OCI-LY3 (cell line): ENCODE measurements around the gene KCNE4.

ENCODE experiments used
- H2AFZ ChIP-seq: fragments of 200-600, 300-600 bp; shearing (Covaris generic); 2 replicates; pipeline ENCODE4 v1.6.0; 2014; ENCODE audit warnings: antibody characterized with exemption, low read depth, low read length
- H3K27ac ChIP-seq: fragments of 200-600, 300-600 bp; sonication (generic); 2 replicates; pipeline ENCODE4 v1.5.1; 2014; ENCODE audit warnings: mild to moderate bottlenecking, low read length, moderate library complexity, mixed read lengths
- H3K27me3 ChIP-seq: fragments of 200-600, 300-600 bp; sonication (generic); 2 replicates; pipeline ENCODE4 v1.6.1; 2014; ENCODE audit warnings: low read depth, low read length, mixed read lengths
- H3K36me3 ChIP-seq: fragments of 200-600, 300-600 bp; sonication (generic); replicated peaks from 2 replicates; pipeline ENCODE3; 2014; ENCODE audit warnings: low read depth, low read length, mixed read lengths
- H3K4me1 ChIP-seq: fragments of 300-600, 200-600 bp; sonication (generic); 2 replicates; pipeline ENCODE4 v1.6.1; 2014; ENCODE audit warnings: low read length, mixed read lengths
- H3K4me2 ChIP-seq: fragments of 200-600, 300-600 bp; sonication (generic); 2 replicates; pipeline ENCODE4 v1.6.1; 2014; ENCODE audit warnings: low read length, mixed read lengths
- H3K4me3 ChIP-seq: fragments of 300-600, 200-600 bp; sonication (generic); 2 replicates; pipeline ENCODE4 v1.5.1; 2014; ENCODE audit warnings: antibody characterized with exemption, mild to moderate bottlenecking, low read length, moderate library complexity
- H3K79me2 ChIP-seq: fragments of 300-600, 200-600 bp; shearing (Covaris generic); 2 replicates; pipeline ENCODE4 v1.6.1; 2014; ENCODE audit warnings: mild to moderate bottlenecking, low read length, mixed read lengths
- H3K9ac ChIP-seq: fragments of 300-600, 200-600 bp; shearing (Covaris generic); 2 replicates; pipeline ENCODE4 v1.6.0; 2014; ENCODE audit warnings: mild to moderate bottlenecking, low read length, moderate library complexity
- H3K9me3 ChIP-seq: fragments of 200-600, 300-600 bp; shearing (Covaris generic); 2 replicates; pipeline ENCODE4 v1.6.1; 2014; ENCODE audit warnings: low read length, mixed read lengths; ENCODE audit not compliant: insufficient read depth
- H4K20me1 ChIP-seq: fragments of 200-600, 300-600 bp; sonication (generic); 2 replicates; pipeline ENCODE4 v1.6.1; 2016; ENCODE audit warnings: low read length, mixed read lengths; ENCODE audit not compliant: insufficient read depth
- CTCF ChIP-seq: fragments of 200-600, 300-600 bp; sonication (generic); IDR thresholded peaks from 2 replicates; pipeline ENCODE4 v1.5.1; 2014; ENCODE audit warnings: antibody characterized with exemption, low read length, low read depth
- EZH2phosphoT487 ChIP-seq: fragments of 200-600 bp; shearing (Covaris generic); IDR thresholded peaks from 2 replicates; pipeline ENCODE4 v1.6.1; 2018; ENCODE audit warnings: antibody characterized with exemption, mixed run types, low read depth

KCNE4 gene

GRCh38 chr2:223101340-223102039 is 49.5 kb downstream of the KCNE4 start:
- H3K4me1 ChIP-seq: peaks cover 13% of the 10 kb centered on the region
- H3K9ac ChIP-seq: no peak overlapping the region
- H3K36me3 ChIP-seq: no peaks in the 10 kb centered on the region
- TF ChIP-seq EZH2phosphoT487 (no peak), CTCF (peak; percentile 30; the same call in 1 of the 2 replicates)
- no peak overlapping the region for H3K4me3 ChIP-seq
- no peaks in the 10 kb centered on the region for H4K20me1 ChIP-seq
- H3K9me3 ChIP-seq: no peaks in the 10 kb centered on the region
- peak overlapping the region; percentile 26; the same call in 1 of the 2 replicates for H3K4me2 ChIP-seq
- no peaks in the 10 kb centered on the region for H3K27me3 ChIP-seq
- no peaks in the 10 kb centered on the region for H3K79me2 ChIP-seq
- H3K27ac ChIP-seq: no peak overlapping the region
- H2AFZ ChIP-seq: 0 out of 2 replicates have a peak overlapping the region, but pooled peaks have one; percentile 45

- no peak for TF ChIP-seq CTCF
- no peak for TF ChIP-seq EZH2phosphoT487
- Histone ChIP-seq H3K27ac (no peak overlapping the region), H3K4me3 (no peak overlapping the region), H3K79me2 (no peaks in the 10 kb centered on the region), H2AFZ (no peak overlapping the region), H4K20me1 (no peaks in the 10 kb centered on the region), H3K4me2 (no peak overlapping the region), H3K9ac (no peak overlapping the region), H3K9me3 (no peaks in the 10 kb centered on the region), H3K36me3 (no peaks in the 10 kb centered on the region), H3K27me3 (no peaks in the 10 kb centered on the region), H3K4me1 (peaks cover 13% of the 10 kb centered on the region)
Measured at GRCh38 chr2:223102040-223102400, 50.0 kb downstream of the KCNE4 start.

GRCh38 chr2:223102450-223102849 is 50.5 kb downstream of the KCNE4 start:
- Histone ChIP-seq H4K20me1 (no peaks in the 10 kb centered on the region), H2AFZ (no peak overlapping the region), H3K9ac (no peak overlapping the region), H3K4me2 (no peak overlapping the region), H3K4me1 (peaks cover 13% of the 10 kb centered on the region), H3K27me3 (no peaks in the 10 kb centered on the region), H3K36me3 (no peaks in the 10 kb centered on the region), H3K9me3 (no peaks in the 10 kb centered on the region), H3K27ac (no peak overlapping the region), H3K4me3 (no peak overlapping the region), H3K79me2 (no peaks in the 10 kb centered on the region)
- TF ChIP-seq EZH2phosphoT487 (no peak), CTCF (no peak)

- Histone ChIP-seq H2AFZ (no peak overlapping the region), H3K9me3 (no peaks in the 10 kb centered on the region), H3K79me2 (no peaks in the 10 kb centered on the region), H3K27me3 (no peaks in the 10 kb centered on the region), H3K4me1 (peaks cover 13% of the 10 kb centered on the region), H3K36me3 (no peaks in the 10 kb centered on the region), H3K4me3 (no peak overlapping the region), H3K9ac (no peak overlapping the region), H3K4me2 (no peak overlapping the region), H4K20me1 (no peaks in the 10 kb centered on the region), H3K27ac (no peak overlapping the region)
- TF ChIP-seq CTCF: no peak
- no peak for TF ChIP-seq EZH2phosphoT487
Measured at GRCh38 chr2:223104336-223105132, 52.5 kb downstream of the KCNE4 start.
